Astrocyte of the cerebellum (primary cell): ENCODE results near the gene DSCAML1.

ENCODE experiments used
- DNase-seq: peaks from one replicate; pipeline ENCODE4 v3.0.0-alpha.2; 2011; ENCODE audit warnings: low read depth
- H3K4me3 ChIP-seq: 2 replicates; pipeline ENCODE4 v1.5.1; 2011; ENCODE audit warnings: mild to moderate bottlenecking, low read depth, low read length, moderate library complexity
- in situ Hi-C: cut with HindIII; loops from 2 replicates; pipeline ENCODE4 v1.10.0; 2017; ENCODE audit warnings: low sequenced_read_pairs
- TF ChIP-seq, protein P1 (sequence below): IDR thresholded peaks from 2 replicates; pipeline ENCODE4 v1.5.1; 2012; ENCODE audit warnings: low read length, low read depth, moderate library complexity, mild to moderate bottlenecking; ENCODE audit errors: missing control alignments

Gene DSCAML1

DNA sequence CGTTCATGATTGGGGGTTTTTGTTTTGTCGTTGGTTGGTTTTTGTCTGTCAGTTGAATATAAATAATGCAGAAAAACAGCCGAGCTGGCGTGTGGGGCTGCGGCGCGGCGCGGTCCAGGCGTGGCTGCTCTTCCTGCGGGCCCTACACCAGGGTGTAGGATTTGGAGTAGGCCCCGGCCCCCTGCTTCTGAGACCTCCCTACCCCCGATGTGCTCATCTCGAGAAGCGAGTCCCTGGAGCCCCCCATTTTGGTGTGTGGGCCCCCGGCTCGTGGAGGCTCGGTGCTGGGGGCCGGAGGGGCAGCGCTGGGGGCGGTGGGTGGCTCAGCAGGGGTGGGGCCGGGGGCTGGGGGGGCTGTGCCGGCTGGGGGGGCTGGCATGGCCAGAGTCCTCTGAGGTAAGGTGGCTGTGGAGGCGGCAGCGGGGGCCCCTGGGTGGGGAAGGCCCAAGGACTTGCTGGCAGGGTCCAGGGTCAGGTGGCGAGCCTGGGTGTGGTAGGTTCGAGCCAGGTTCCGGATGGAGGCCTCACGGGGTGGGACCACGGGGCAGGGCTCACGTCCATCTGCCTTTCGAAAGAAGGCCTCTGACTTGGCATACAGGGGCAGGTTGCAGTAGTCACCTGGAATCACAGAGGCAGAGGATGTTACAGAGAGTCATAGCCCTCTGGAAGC, 368.7 kb downstream of the DSCAML1 start:
- DNase-seq: no peak
- in situ Hi-C loops: no loop called here
- TF ChIP-seq, protein P1, sequence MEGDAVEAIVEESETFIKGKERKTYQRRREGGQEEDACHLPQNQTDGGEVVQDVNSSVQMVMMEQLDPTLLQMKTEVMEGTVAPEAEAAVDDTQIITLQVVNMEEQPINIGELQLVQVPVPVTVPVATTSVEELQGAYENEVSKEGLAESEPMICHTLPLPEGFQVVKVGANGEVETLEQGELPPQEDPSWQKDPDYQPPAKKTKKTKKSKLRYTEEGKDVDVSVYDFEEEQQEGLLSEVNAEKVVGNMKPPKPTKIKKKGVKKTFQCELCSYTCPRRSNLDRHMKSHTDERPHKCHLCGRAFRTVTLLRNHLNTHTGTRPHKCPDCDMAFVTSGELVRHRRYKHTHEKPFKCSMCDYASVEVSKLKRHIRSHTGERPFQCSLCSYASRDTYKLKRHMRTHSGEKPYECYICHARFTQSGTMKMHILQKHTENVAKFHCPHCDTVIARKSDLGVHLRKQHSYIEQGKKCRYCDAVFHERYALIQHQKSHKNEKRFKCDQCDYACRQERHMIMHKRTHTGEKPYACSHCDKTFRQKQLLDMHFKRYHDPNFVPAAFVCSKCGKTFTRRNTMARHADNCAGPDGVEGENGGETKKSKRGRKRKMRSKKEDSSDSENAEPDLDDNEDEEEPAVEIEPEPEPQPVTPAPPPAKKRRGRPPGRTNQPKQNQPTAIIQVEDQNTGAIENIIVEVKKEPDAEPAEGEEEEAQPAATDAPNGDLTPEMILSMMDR: no peak
- H3K4me3 ChIP-seq: no peak overlapping the region

DNA sequence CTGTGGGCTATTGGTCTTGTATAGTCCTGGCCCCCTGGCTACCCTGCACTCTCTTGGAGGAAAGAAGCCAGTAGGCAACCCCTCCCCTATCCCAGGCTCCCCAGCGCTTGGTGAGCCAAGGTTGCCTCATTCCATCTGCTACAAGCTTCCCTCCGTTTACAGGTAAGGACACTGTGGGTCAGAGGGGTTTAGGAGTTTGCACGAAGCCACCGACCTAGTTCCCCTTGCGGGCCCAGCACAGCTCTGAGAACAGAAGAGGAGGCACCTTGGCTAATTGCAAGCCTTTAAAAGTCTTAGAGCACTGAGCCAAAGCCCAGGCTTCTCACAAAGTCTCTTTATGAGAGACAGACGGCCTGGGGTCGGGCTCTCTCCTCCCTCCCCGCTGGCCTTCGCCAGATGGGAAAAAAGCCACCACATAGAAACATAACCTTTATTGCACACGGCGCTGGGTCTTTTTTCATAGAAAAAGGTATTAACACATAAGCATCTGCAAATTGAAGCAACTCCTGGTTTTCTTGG, 369.6 kb downstream of the DSCAML1 start:
- no peak overlapping the region for H3K4me3 ChIP-seq
- no peak for DNase-seq
- TF ChIP-seq, protein P1: no peak
- in situ Hi-C loops: no loop called here

DNA sequence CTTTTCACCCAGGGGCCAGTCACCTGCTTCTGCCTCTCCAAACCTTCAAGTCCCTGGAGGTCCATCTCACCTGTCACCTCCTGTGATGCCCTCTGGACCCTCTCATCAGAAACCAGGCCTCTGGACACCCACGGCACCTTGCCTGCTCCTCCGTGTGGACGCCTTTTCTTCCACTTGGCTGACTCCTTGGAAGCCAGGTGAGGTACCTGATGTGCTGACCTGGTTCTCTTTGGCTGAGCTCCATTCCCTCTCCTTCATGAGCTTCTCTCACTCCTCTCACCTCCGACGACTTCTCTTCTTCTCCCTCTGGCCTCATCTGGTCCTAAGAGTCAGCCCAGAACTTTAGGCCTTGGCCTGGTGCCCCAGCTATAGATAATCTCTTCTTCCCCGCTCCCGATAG, 370.1 kb downstream of the DSCAML1 start:
- H3K4me3 ChIP-seq: no peak overlapping the region
- no peak for DNase-seq
- TF ChIP-seq, protein P1: no peak
- in situ Hi-C loops: no loop called here

DNA sequence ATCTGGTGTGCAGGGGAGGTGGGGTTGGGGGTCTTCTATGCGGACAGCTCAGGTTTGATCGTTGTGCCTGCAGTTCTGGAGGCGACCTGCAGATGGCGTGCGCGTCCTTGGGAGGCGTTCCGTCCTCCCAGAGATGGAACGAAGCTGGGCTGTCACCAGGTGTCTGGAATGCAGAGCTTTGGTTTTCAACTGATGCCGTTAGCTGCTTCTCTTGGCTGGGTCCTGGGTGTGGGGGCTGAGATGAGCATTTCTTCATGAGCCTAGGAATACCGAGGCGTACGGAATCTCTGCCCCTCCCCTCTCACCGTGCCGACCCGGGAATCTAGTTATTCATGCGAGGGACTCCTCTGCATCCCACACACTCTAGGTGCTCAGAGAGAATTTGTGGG, 370.7 kb downstream of the DSCAML1 start:
- peak; percentile 8 for DNase-seq
- in situ Hi-C loops: no loop called here
- TF ChIP-seq, protein P1: peak; percentile 99
- H3K4me3 ChIP-seq: no peak overlapping the region

DNA sequence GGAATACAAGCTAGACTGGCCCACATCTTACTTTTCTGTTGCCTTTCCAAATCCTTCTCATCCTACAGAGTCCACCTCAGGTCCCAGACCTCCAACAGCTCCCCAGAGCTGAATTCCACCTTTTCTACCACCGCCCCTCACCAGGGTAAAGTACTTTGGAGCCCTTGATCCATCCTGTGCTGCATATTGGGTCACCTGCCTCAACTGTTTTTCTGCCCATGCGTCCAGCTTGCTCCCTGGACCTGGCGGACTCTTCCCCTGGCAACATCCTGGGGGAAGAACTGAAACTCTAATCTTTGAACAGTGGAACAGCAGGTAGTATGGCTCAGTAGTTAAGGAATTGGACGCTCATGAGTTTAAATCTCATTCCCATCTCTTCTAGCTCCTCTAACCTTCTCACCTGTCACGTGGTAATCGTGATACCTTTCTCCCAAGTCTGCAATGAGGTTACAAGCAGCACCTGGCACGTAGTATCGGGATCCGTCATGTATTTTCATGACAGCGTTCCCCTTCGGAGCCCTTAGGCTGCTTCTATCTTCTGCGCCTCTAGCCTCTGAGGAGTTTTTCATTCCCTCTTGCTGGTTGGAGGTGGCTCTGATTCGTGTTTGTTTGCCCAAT, 371.2 kb downstream of the DSCAML1 start:
- in situ Hi-C loops: no loop called here
- no peak for DNase-seq
- no peak overlapping the region for H3K4me3 ChIP-seq
- TF ChIP-seq, protein P1: no peak

DNA sequence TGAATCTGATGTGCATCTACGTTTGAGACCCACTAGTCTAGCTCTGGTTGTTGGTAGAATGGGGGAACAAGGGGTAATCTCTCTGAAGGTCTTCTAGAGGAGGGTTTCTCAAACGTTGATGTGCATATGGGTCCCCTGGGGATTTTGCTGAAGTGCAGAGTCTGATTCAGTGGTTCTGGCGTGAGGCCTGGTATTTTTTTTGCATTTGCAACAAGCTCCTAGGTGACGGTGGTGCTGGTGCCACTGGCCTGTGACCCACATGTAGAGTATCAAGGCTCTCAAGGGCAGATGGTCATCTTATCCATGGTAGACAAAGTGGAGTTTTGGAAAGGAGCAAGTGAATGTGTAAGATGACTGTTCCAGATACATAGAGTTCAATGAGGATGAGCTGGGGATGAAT, 372.2 kb downstream of the DSCAML1 start:
- no peak overlapping the region for H3K4me3 ChIP-seq
- no peak for DNase-seq
- TF ChIP-seq, protein P1: no peak
- in situ Hi-C loops: no loop called here
